Esophagus squamous epithelium (tissue), 4 donors: ENCODE data around the gene LRBA.

ENCODE experiments used
- POLR2A ChIP-seq, 4 donors: fragments of 450-650 bp; IDR thresholded peaks; one replicate each; pipeline ENCODE4 v1.6.1; 2017; ENCODE audit warnings: antibody characterized with exemption in 4 of 4, mild to moderate bottlenecking in 4 of 4, moderate library complexity in 3 of 4
- TF ChIP-seq, protein P1 (sequence below), 6 experiments: fragments of 450-650 bp in 4 of 6; fragments of 200-600 bp in 2 of 6; sonication (generic) in 2 of 6; IDR thresholded peaks; one replicate each; pipeline ENCODE4 v1.5.1; 2016 to 2019; ENCODE audit warnings: antibody characterized with exemption in 6 of 6, mild to moderate bottlenecking in 4 of 6, moderate library complexity in 4 of 6

- TF ChIP-seq, protein P1, sequence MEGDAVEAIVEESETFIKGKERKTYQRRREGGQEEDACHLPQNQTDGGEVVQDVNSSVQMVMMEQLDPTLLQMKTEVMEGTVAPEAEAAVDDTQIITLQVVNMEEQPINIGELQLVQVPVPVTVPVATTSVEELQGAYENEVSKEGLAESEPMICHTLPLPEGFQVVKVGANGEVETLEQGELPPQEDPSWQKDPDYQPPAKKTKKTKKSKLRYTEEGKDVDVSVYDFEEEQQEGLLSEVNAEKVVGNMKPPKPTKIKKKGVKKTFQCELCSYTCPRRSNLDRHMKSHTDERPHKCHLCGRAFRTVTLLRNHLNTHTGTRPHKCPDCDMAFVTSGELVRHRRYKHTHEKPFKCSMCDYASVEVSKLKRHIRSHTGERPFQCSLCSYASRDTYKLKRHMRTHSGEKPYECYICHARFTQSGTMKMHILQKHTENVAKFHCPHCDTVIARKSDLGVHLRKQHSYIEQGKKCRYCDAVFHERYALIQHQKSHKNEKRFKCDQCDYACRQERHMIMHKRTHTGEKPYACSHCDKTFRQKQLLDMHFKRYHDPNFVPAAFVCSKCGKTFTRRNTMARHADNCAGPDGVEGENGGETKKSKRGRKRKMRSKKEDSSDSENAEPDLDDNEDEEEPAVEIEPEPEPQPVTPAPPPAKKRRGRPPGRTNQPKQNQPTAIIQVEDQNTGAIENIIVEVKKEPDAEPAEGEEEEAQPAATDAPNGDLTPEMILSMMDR (IDR thresholded peaks at IDR 0.05), result no peak
- TF ChIP-seq POLR2A (IDR thresholded peaks at IDR 0.05), result no peak
Observed at GRCh38 chr4:150567070-150567469, 448.0 kb downstream of the LRBA start.
